HepG2 (cell line): ENCODE measurements around the gene C1QTNF9. TPM values are rescaled to one million over a fixed set of nuclear protein-coding genes. Genes with fewer than 3 reads are reported as not detected.
A peak's percentile ranks its signal among the peaks of the same experiment; 100 is the strongest.

ENCODE experiments used
- AGO2 ChIP-seq: fragments of 200-400 bp; formaldehyde crosslinking; optimal IDR thresholded peaks from 2 replicates; pipeline ENCODE3; 2017; ENCODE audit warnings: mild to moderate bottlenecking, low read depth, low read length, moderate library complexity
- ARNT ChIP-seq: fragments of 450-650 bp; IDR thresholded peaks from 2 replicates; pipeline ENCODE4 v1.6.1; 2017
- CAMTA2 ChIP-seq: sonication (generic); formaldehyde crosslinking; IDR thresholded peaks from 2 replicates; pipeline ENCODE4 v1.4.0; 2020; ENCODE audit warnings: mild to moderate bottlenecking, missing genetic modification reagents, borderline replicate concordance
- CCAR2 ChIP-seq: fragments of 200-400 bp; formaldehyde crosslinking; optimal IDR thresholded peaks from 2 replicates; pipeline ENCODE3; 2018; ENCODE audit warnings: low read depth, mild to moderate bottlenecking, low read length, moderate library complexity
- CHCHD3 ChIP-seq: sonication (generic); formaldehyde crosslinking; IDR thresholded peaks from 2 replicates; pipeline ENCODE4 v1.8.0; 2022; ENCODE audit warnings: mild to moderate bottlenecking, missing genetic modification reagents, moderate library complexity
- CREM ChIP-seq, 2 experiments: sonication (generic) in 1 of 2; formaldehyde crosslinking in 1 of 2; IDR thresholded peaks; 2 replicates each; pipeline versions ENCODE4 v1.4.0 to v1.6.1; 2016 to 2020; ENCODE audit warnings: antibody characterized with exemption in 1 of 2, mild to moderate bottlenecking in 1 of 2, missing genetic modification reagents in 1 of 2
- DNMT1 ChIP-seq: sonication (generic); formaldehyde crosslinking; IDR thresholded peaks from 2 replicates; pipeline ENCODE4 v1.5.1; 2020; ENCODE audit warnings: mild to moderate bottlenecking, missing genetic modification reagents
- DZIP1 ChIP-seq: sonication (generic); formaldehyde crosslinking; IDR thresholded peaks from 2 replicates; pipeline ENCODE4 v1.5.0; 2020; ENCODE audit warnings: mild to moderate bottlenecking, missing genetic modification reagents
- FOSL1 ChIP-seq: sonication (generic); formaldehyde crosslinking; IDR thresholded peaks from 2 replicates; pipeline ENCODE4 v1.9.0; 2021; ENCODE audit warnings: missing genetic modification reagents, borderline replicate concordance
- HIVEP1 ChIP-seq: sonication (generic); formaldehyde crosslinking; IDR thresholded peaks from 2 replicates; pipeline ENCODE4 v1.4.0; 2020; ENCODE audit warnings: mild to moderate bottlenecking, missing genetic modification reagents
- HNRNPLL ChIP-seq: fragments of 200-400 bp; formaldehyde crosslinking; IDR thresholded peaks from 2 replicates; pipeline ENCODE4 v1.6.1; 2017; ENCODE audit warnings: mild to moderate bottlenecking, low read depth, low read length; ENCODE audit not compliant: poor library complexity, severe bottlenecking
- MBD4 ChIP-seq: IDR thresholded peaks from 2 replicates; pipeline ENCODE4 v1.6.1; 2012; ENCODE audit warnings: low read length, inconsistent platforms, borderline replicate concordance
- MTF1 ChIP-seq: sonication (generic); formaldehyde crosslinking; IDR thresholded peaks from 2 replicates; pipeline ENCODE4 v1.5.0; 2020; ENCODE audit warnings: missing genetic modification reagents
- MZF1 ChIP-seq: sonication (generic); formaldehyde crosslinking; IDR thresholded peaks from 2 replicates; pipeline ENCODE4 v1.8.1; 2023; ENCODE audit warnings: mild to moderate bottlenecking, missing genetic modification reagents, borderline replicate concordance
- POLR2AphosphoS5 ChIP-seq: IDR thresholded peaks from 2 replicates; pipeline ENCODE4 v1.6.1; 2012; ENCODE audit warnings: low read depth, low read length
- SMYD3 ChIP-seq: sonication (generic); formaldehyde crosslinking; IDR thresholded peaks from 2 replicates; pipeline ENCODE4 v1.8.1; 2023; ENCODE audit warnings: mild to moderate bottlenecking, missing genetic modification reagents
- TCF7L2 ChIP-seq: IDR thresholded peaks from 2 replicates; pipeline ENCODE4 v1.6.1; 2011; ENCODE audit warnings: mild to moderate bottlenecking, low read depth, low read length, moderate library complexity
- ZBTB3 ChIP-seq: sonication (generic); formaldehyde crosslinking; IDR thresholded peaks from 2 replicates; pipeline ENCODE4 v1.4.0; 2020; ENCODE audit warnings: low read depth, mild to moderate bottlenecking, moderate library complexity, missing genetic modification reagents, borderline replicate concordance
- ZKSCAN5 ChIP-seq: sonication (generic); formaldehyde crosslinking; IDR thresholded peaks from 2 replicates; pipeline ENCODE4 v1.5.1; 2020; ENCODE audit warnings: mild to moderate bottlenecking, missing genetic modification reagents
- ZNF260 ChIP-seq: sonication (generic); formaldehyde crosslinking; IDR thresholded peaks from 2 replicates; pipeline ENCODE4 v1.4.0; 2020; ENCODE audit warnings: missing genetic modification reagents, low read depth, mild to moderate bottlenecking, borderline replicate concordance
- ZNF501 ChIP-seq: sonication (generic); formaldehyde crosslinking; IDR thresholded peaks from 2 replicates; pipeline ENCODE4 v1.5.1; 2020; ENCODE audit warnings: mild to moderate bottlenecking, moderate library complexity, missing genetic modification reagents
- ZNF672 ChIP-seq: sonication (generic); formaldehyde crosslinking; IDR thresholded peaks from 2 replicates; pipeline ENCODE4 v1.8.1; 2022; ENCODE audit warnings: missing genetic modification reagents
- ZSCAN20 ChIP-seq: sonication (generic); formaldehyde crosslinking; IDR thresholded peaks from 2 replicates; pipeline ENCODE4 v1.4.0; 2020; ENCODE audit warnings: missing genetic modification reagents, mild to moderate bottlenecking, borderline replicate concordance
- polyA plus RNA-seq, 8 experiments: library from polyadenylated mRNA; depleted of rRNA in 3 of 8; stranded (reverse) in 7 of 8; unstranded in 1 of 8; fragments of >200 nt; fragmentation: Illumina TruSeq in 4 of 8; extraction: Trizol in 4 of 8; gene quantifications; 2 replicates each; pipeline versions ENCODE4 v1.2.1 to v1.2.3, GENCODE V29; 2011 to 2016; ENCODE audit warnings: low read depth in 4 of 8, missing spikeins in 1 of 8, mixed read lengths in 1 of 8; ENCODE audit not compliant: insufficient read depth in 1 of 8
- total RNA-seq, 5 experiments: library from RNA; depleted of rRNA; stranded (reverse); fragments of >200 nt; fragmentation: Illumina TruSeq; extraction: Trizol; gene quantifications; 2 replicates each; pipeline ENCODE4 v1.2.3, GENCODE V29; 2016; ENCODE audit warnings: low read depth in 1 of 5
- TF ChIP-seq, protein P1 (sequence below): sonication (generic); formaldehyde crosslinking; IDR thresholded peaks from 2 replicates; pipeline ENCODE4 v1.8.1; 2023; ENCODE audit warnings: missing genetic modification reagents, inconsistent platforms, borderline replicate concordance
- TF ChIP-seq, protein P2 (sequence below): sonication (generic); formaldehyde crosslinking; conservative IDR thresholded peaks from 2 replicates; pipeline ENCODE4 v1.4.0; 2020; ENCODE audit warnings: missing genetic modification reagents

C1QTNF9 gene
- total and polyA plus RNA-seq, 2 of the 13 experiments (the other 11 are each of a cell fraction or from before 2014, with no cell fraction given): not detected

GRCh38 chr13:24271601-24272451, 37.6 kb upstream of the C1QTNF9 start (continued):
- TF ChIP-seq ZKSCAN5 (CRISPR knock-in tag) (no peak), ZSCAN20 (CRISPR knock-in tag) (no peak), CCAR2 (no peak), ZNF260 (CRISPR knock-in tag) (no peak), ARNT (no peak), MTF1 (CRISPR knock-in tag) (no peak), AGO2 (peak; percentile 27), ZNF672 (CRISPR knock-in tag) (no peak), ZBTB3 (CRISPR knock-in tag) (no peak), TCF7L2 (no peak), CAMTA2 (no peak), DZIP1 (CRISPR knock-in tag) (no peak), ZNF501 (CRISPR knock-in tag) (no peak), HIVEP1 (CRISPR knock-in tag) (peak; percentile 85), MZF1 (CRISPR knock-in tag) (no peak), FOSL1 (CRISPR knock-in tag) (no peak), CHCHD3 (CRISPR knock-in tag) (no peak), CREM (IDR thresholded peaks at IDR 0.05) (0 out of 2 replicates have a peak, but pooled peaks have one; percentile 20), CREM (CRISPR knock-in tag; IDR thresholded peaks at IDR 0.05) (no peak), MBD4 (no peak), POLR2AphosphoS5 (peak; percentile 27; the same call in 1 of the 2 replicates), DNMT1 (CRISPR knock-in tag) (no peak), HNRNPLL (peak; percentile 51), SMYD3 (CRISPR knock-in tag) (0 out of 2 replicates have a peak, but pooled peaks have one; percentile 56)
- TF ChIP-seq, protein P1, sequence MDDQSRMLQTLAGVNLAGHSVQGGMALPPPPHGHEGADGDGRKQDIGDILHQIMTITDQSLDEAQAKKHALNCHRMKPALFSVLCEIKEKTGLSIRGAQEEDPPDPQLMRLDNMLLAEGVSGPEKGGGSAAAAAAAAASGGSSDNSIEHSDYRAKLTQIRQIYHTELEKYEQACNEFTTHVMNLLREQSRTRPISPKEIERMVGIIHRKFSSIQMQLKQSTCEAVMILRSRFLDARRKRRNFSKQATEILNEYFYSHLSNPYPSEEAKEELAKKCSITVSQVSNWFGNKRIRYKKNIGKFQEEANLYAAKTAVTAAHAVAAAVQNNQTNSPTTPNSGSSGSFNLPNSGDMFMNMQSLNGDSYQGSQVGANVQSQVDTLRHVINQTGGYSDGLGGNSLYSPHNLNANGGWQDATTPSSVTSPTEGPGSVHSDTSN (CRISPR knock-in tag): no peak
- TF ChIP-seq, protein P2, sequence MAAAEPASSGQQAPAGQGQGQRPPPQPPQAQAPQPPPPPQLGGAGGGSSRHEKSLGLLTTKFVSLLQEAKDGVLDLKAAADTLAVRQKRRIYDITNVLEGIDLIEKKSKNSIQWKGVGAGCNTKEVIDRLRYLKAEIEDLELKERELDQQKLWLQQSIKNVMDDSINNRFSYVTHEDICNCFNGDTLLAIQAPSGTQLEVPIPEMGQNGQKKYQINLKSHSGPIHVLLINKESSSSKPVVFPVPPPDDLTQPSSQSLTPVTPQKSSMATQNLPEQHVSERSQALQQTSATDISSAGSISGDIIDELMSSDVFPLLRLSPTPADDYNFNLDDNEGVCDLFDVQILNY (CRISPR knock-in tag): no peak
